SK-N-MC (cell line): ENCODE results near the gene PRPF6.

Source experiments
- DNase-seq: peaks from one replicate; pipeline ENCODE4 v3.0.0-alpha.2; 2011; ENCODE audit warnings: low read depth, low spot score
- H3K27ac ChIP-seq: fragments of 200-600 bp; sonication (generic); 2 replicates; pipeline ENCODE4 v1.5.1; 2016; ENCODE audit warnings: mixed run types
- H3K36me3 ChIP-seq: fragments of 200-600 bp; sonication (generic); 2 replicates; pipeline ENCODE4 v1.6.1; 2017; ENCODE audit warnings: antibody characterized with exemption, low read length, mixed read lengths; ENCODE audit not compliant: insufficient read depth
- H3K4me3 ChIP-seq: fragments of 200-600 bp; sonication (generic); 2 replicates; pipeline ENCODE4 v1.5.1; 2016
- H3K9ac ChIP-seq: fragments of 200-600 bp; sonication (generic); 2 replicates; pipeline ENCODE4 v1.8.0; 2017; ENCODE audit warnings: mixed run types, mixed read lengths; ENCODE audit not compliant: insufficient read length
- H3K9me3 ChIP-seq: fragments of 200-600 bp; sonication (generic); 2 replicates; pipeline ENCODE4 v1.6.1; 2017; ENCODE audit warnings: low read depth, mild to moderate bottlenecking, antibody characterized with exemption, low read length, moderate library complexity, mixed read lengths
- EZH2 ChIP-seq: fragments of 200-600 bp; sonication (generic); IDR thresholded peaks from one replicate; pipeline ENCODE4 v1.6.1; 2017; ENCODE audit warnings: antibody characterized with exemption
- FOXP2 ChIP-seq: optimal IDR thresholded peaks from 2 replicates; pipeline ENCODE3; 2011; ENCODE audit warnings: mild to moderate bottlenecking, moderate library complexity; ENCODE audit not compliant: insufficient read depth; ENCODE audit errors: extremely low read length, control extremely low read depth
- POLR2AphosphoS5 ChIP-seq: IDR thresholded peaks from 2 replicates; pipeline ENCODE4 v1.6.1; 2012; ENCODE audit warnings: mild to moderate bottlenecking, low read depth, low read length, borderline replicate concordance

Gene PRPF6

GRCh38 chr20:64053841-64054661, 73.1 kb downstream of the PRPF6 start:
- Histone ChIP-seq H3K27ac (peak overlapping the region; percentile 85), H3K4me3 (peak overlapping the region; percentile 54), H3K36me3 (no peaks in the 10 kb centered on the region), H3K9ac (no peak overlapping the region), H3K9me3 (no peaks in the 10 kb centered on the region)
- no peak for TF ChIP-seq FOXP2
- TF ChIP-seq POLR2AphosphoS5: peak; percentile 59; the same call in 1 of the 2 replicates
- no peak for TF ChIP-seq EZH2
- DNase-seq: no peak

GRCh38 chr20:64055396-64055892, 74.5 kb downstream of the PRPF6 start:
- Histone ChIP-seq H3K9ac (no peak overlapping the region), H3K4me3 (no peak overlapping the region), H3K9me3 (no peaks in the 10 kb centered on the region), H3K27ac (no peak overlapping the region; the same call in 1 of the 2 replicates), H3K36me3 (no peaks in the 10 kb centered on the region)
- no peak for DNase-seq
- TF ChIP-seq POLR2AphosphoS5: no peak
- no peak for TF ChIP-seq EZH2
- no peak for TF ChIP-seq FOXP2

- Histone ChIP-seq H3K36me3 (no peaks in the 10 kb centered on the region), H3K9me3 (no peaks in the 10 kb centered on the region), H3K9ac (no peak overlapping the region), H3K27ac (no peak overlapping the region), H3K4me3 (no peak overlapping the region)
- DNase-seq: no peak
- TF ChIP-seq POLR2AphosphoS5 (no peak), FOXP2 (no peak), EZH2 (no peak)
Measured at GRCh38 chr20:64055893-64056638, 75.1 kb downstream of the PRPF6 start.

- no peak overlapping the region for H3K4me3 ChIP-seq
- no peak for DNase-seq
- no peaks in the 10 kb centered on the region for H3K36me3 ChIP-seq
- no peaks in the 10 kb centered on the region for H3K9me3 ChIP-seq
- TF ChIP-seq FOXP2 (no peak), EZH2 (no peak), POLR2AphosphoS5 (no peak)
- no peak overlapping the region; the same call in 1 of the 2 replicates for H3K27ac ChIP-seq
- H3K9ac ChIP-seq: no peak overlapping the region
Measured at GRCh38 chr20:64056639-64056888, 75.6 kb downstream of the PRPF6 start.

GRCh38 chr20:64056889-64057627, 76.1 kb downstream of the PRPF6 start:
- TF ChIP-seq POLR2AphosphoS5 (no peak), EZH2 (no peak), FOXP2 (no peak)

GRCh38 chr20:64057628-64058498, 76.9 kb downstream of the PRPF6 start:
- Histone ChIP-seq H3K4me3 (no peak overlapping the region), H3K9me3 (no peaks in the 10 kb centered on the region), H3K9ac (no peak overlapping the region), H3K36me3 (no peaks in the 10 kb centered on the region), H3K27ac (no peak overlapping the region; the same call in 1 of the 2 replicates)
- DNase-seq: no peak
- TF ChIP-seq POLR2AphosphoS5 (no peak), EZH2 (no peak), FOXP2 (no peak)

More at GRCh38 chr20:64056889-64057627, 76.1 kb downstream of the PRPF6 start:
- no peaks in the 10 kb centered on the region for H3K9me3 ChIP-seq
- no peak overlapping the region for H3K9ac ChIP-seq
- DNase-seq: no peak
- H3K4me3 ChIP-seq: no peak overlapping the region
- H3K27ac ChIP-seq: peak overlapping the region; percentile 62
- H3K36me3 ChIP-seq: no peaks in the 10 kb centered on the region

GRCh38 chr20:64058536-64058935, 77.6 kb downstream of the PRPF6 start:
- H3K27ac ChIP-seq: no peak overlapping the region
- no peak overlapping the region for H3K9ac ChIP-seq
- no peak overlapping the region for H3K4me3 ChIP-seq
- DNase-seq: no peak
- no peaks in the 10 kb centered on the region for H3K36me3 ChIP-seq
- TF ChIP-seq POLR2AphosphoS5 (no peak), EZH2 (no peak), FOXP2 (no peak)
- no peaks in the 10 kb centered on the region for H3K9me3 ChIP-seq
